Calu3 (cell line): ENCODE results near the gene DRP2. TPM values are rescaled to one million over a fixed set of nuclear protein-coding genes. Genes with fewer than 3 reads are reported as not detected.

Source experiments
- BruUV-seq: library from RNA; stranded (reverse); fragments of 400-500 nt; replicated peaks from 2 replicates; lab custom pipeline; 2021; lab: Mats Ljungman, UMichigan
- CTCF ChIA-PET: fragments of 300-600 bp; sonication (Branson Sonifier 250); formaldehyde crosslinking; loops from one replicate; lab custom pipeline; 2022; ENCODE audit warnings: antibody characterized with exemption; lab: Charles Lee
- DNase-seq: peaks from one replicate; pipeline ENCODE4 v3.0.0; 2022
- H3K27ac Mint-ChIP-seq: one replicate; pipeline ENCODE4 v1.8.0; 2022; ENCODE audit warnings: mixed read lengths; ENCODE audit not compliant: unreplicated experiment
- H3K27me3 Mint-ChIP-seq: one replicate; pipeline ENCODE4 v1.8.0; 2022; ENCODE audit warnings: mixed read lengths; ENCODE audit not compliant: unreplicated experiment
- H3K36me3 Mint-ChIP-seq: one replicate; pipeline ENCODE4 v1.8.0; 2022; ENCODE audit warnings: mild to moderate bottlenecking, moderate library complexity, mixed read lengths; ENCODE audit not compliant: insufficient read depth, unreplicated experiment
- H3K4me1 Mint-ChIP-seq: one replicate; pipeline ENCODE4 v1.8.0; 2022; ENCODE audit warnings: mild to moderate bottlenecking, low read depth, mixed read lengths; ENCODE audit not compliant: unreplicated experiment
- H3K4me3 Mint-ChIP-seq: one replicate; pipeline ENCODE4 v1.8.0; 2022; ENCODE audit warnings: mild to moderate bottlenecking, low read depth, moderate library complexity, mixed read lengths; ENCODE audit not compliant: unreplicated experiment
- H3K9me3 Mint-ChIP-seq: one replicate; pipeline ENCODE4 v1.8.0; 2022; ENCODE audit warnings: low read depth, mixed read lengths; ENCODE audit not compliant: unreplicated experiment
- CTCF ChIP-seq: fragments of 200-600 bp; IDR thresholded peaks from one replicate; pipeline ENCODE4 v1.8.0; 2022; ENCODE audit warnings: antibody characterized with exemption; ENCODE audit not compliant: unreplicated experiment
- intact Hi-C: fragments of 100-400 bp; cut with micrococcal nuclease; formaldehyde crosslinking; loops from one replicate; pipeline ENCODE4 v1.10.0; 2022; ENCODE audit not compliant: unreplicated experiment
- total RNA-seq: library from RNA; stranded (reverse); gene quantifications from 2 replicates; pipeline ENCODE4 v1.2.3, GENCODE V29; 2022

Gene DRP2
- total RNA-seq, 1 experiment from 2014 or later = 0.66 TPM

DNA sequence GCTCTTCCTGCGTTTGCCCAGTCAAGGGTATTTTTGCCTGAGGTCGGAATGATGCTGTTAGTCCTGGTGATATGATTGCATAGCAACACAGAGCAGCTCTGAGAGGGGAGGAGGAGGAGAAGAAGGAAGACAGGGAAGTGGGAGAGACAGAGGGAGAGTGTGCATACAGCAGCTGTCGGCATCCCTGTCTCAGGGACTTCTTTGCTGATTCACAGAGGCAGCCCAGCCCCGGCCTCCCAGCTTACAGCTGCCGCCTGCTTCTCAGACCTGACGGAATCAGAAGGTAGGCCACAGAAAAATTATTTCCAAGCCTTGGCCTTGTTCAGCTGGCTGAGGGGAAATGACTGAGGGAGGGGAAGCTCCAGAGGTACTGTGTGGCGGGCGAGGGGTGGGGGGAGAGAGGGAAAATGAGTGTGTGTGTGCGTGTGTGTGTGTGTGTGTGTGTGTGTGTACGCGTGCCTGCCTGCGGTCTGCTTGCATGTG, 319 bp downstream of the DRP2 start:
- H3K36me3 Mint-ChIP-seq = no peaks in the 10 kb centered on the region
- H3K9me3 Mint-ChIP-seq = no peaks in the 10 kb centered on the region
- DNase-seq = no peak
- no peak overlapping the region for H3K27ac Mint-ChIP-seq
- intact Hi-C loops = no loop called here
- no peak for TF ChIP-seq CTCF
- CTCF ChIA-PET = no interaction called here
- H3K27me3 Mint-ChIP-seq = peaks cover 37% of the 10 kb centered on the region
- no TSS peak for BruUV-seq
- H3K4me3 Mint-ChIP-seq = no peak overlapping the region
- H3K4me1 Mint-ChIP-seq = no peaks in the 10 kb centered on the region

DNA sequence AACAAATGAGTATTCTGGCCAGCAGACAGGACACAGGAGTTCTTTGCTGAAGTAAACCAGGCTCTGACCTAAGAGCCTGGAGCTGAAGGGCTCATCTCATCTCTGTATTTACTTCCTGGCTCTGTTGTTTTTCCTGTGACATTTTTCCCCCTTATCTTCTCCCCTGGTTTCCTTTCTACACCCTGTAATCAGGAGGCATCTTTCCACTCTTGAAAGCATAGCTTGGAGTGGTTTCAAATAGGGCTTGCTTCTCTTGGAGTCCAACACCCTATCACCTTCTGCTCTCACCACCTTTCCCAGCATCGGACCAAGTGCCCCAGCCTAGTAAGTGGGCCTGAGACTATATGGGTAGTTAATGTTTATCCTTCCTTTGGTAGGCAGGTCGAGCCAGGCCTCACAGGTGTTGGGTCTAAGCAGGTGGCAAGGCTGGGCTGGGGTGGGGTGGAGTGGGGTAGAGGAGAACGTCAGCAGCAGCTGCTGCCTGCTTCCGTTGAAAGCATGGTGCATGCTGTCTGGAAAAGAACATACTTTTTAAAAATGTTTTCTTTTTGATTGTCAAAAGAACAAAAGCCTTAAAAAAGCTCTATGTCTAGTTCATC, 1.2 kb downstream of the DRP2 start:
- Mint-ChIP-seq H3K27me3 (peaks cover 28% of the 10 kb centered on the region), H3K4me3 (no peak overlapping the region), H3K36me3 (no peaks in the 10 kb centered on the region), H3K4me1 (no peaks in the 10 kb centered on the region), H3K9me3 (no peaks in the 10 kb centered on the region), H3K27ac (no peak overlapping the region)
- CTCF ChIA-PET = no interaction called here
- intact Hi-C loops = no loop called here
- no peak for TF ChIP-seq CTCF
- BruUV-seq = no TSS peak
- no peak for DNase-seq

GRCh38 chrX:101223226-101223625, 3.6 kb downstream of the DRP2 start:
- no peak for DNase-seq
- no peaks in the 10 kb centered on the region for H3K9me3 Mint-ChIP-seq
- no peak overlapping the region for H3K27ac Mint-ChIP-seq
- intact Hi-C loops = no loop called here
- H3K4me1 Mint-ChIP-seq = no peaks in the 10 kb centered on the region
- CTCF ChIA-PET = no interaction called here
- BruUV-seq = no TSS peak
- H3K36me3 Mint-ChIP-seq = no peaks in the 10 kb centered on the region
- H3K27me3 Mint-ChIP-seq = peaks cover 16% of the 10 kb centered on the region
- TF ChIP-seq CTCF = no peak
- no peak overlapping the region for H3K4me3 Mint-ChIP-seq

DNA sequence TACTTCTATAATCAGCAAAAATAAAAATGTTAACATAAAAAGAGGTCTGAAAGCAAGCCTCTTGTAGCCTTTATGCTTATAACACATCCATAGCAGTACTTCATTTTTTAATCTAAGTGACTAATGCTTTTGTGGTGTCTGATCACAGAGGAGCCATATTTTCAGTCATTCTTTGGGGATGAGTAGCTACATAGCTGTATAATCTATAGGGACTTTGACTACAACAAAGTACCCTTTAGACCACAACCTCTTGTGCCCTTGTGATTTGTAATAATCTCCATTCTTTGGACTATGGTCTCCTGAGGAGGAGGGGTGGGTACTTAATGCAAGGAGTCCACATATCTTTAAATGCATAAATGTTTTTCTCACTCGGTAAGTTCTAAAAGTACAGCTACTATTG, 9.6 kb downstream of the DRP2 start:
- Mint-ChIP-seq H3K27ac (no peak overlapping the region), H3K4me1 (no peaks in the 10 kb centered on the region), H3K4me3 (no peak overlapping the region), H3K9me3 (no peaks in the 10 kb centered on the region), H3K36me3 (no peaks in the 10 kb centered on the region), H3K27me3 (peaks cover 29% of the 10 kb centered on the region)
- intact Hi-C loops = no loop called here
- CTCF ChIA-PET = no interaction called here
- BruUV-seq = no TSS peak
- TF ChIP-seq CTCF = no peak
- no peak for DNase-seq
